ENCODE measurements around the gene TGFBR3.

DNA sequence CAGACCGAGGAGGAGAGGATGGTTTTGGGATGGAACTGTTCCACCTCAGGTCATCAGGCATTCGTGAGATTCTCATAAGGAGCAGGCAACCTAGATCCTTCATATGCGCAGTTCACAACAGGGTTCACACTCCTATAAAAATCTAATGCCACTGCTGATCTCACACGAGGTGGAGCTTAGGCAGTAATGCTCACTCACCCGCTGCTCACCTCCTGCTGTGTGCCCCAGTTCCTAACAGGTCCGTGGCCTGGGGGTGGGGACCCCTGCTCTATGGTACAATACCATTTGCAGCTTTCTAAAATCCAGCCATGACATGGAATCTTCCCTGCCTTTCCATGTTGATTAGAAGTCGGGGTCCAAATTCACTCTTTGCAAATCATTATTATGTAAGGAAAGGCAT is 72.1 kb downstream of the TGFBR3 start:
- no peak for TF ChIP-seq TAF1 (IDR thresholded peaks at IDR 0.05; ENCODE audit: borderline replicate concordance, insufficient read depth, low read length)
- TF ChIP-seq, protein P1, sequence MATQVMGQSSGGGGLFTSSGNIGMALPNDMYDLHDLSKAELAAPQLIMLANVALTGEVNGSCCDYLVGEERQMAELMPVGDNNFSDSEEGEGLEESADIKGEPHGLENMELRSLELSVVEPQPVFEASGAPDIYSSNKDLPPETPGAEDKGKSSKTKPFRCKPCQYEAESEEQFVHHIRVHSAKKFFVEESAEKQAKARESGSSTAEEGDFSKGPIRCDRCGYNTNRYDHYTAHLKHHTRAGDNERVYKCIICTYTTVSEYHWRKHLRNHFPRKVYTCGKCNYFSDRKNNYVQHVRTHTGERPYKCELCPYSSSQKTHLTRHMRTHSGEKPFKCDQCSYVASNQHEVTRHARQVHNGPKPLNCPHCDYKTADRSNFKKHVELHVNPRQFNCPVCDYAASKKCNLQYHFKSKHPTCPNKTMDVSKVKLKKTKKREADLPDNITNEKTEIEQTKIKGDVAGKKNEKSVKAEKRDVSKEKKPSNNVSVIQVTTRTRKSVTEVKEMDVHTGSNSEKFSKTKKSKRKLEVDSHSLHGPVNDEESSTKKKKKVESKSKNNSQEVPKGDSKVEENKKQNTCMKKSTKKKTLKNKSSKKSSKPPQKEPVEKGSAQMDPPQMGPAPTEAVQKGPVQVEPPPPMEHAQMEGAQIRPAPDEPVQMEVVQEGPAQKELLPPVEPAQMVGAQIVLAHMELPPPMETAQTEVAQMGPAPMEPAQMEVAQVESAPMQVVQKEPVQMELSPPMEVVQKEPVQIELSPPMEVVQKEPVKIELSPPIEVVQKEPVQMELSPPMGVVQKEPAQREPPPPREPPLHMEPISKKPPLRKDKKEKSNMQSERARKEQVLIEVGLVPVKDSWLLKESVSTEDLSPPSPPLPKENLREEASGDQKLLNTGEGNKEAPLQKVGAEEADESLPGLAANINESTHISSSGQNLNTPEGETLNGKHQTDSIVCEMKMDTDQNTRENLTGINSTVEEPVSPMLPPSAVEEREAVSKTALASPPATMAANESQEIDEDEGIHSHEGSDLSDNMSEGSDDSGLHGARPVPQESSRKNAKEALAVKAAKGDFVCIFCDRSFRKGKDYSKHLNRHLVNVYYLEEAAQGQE (IDR thresholded peaks at IDR 0.05; ENCODE audit: insufficient read depth in 1 of 2, low read depth in 2 of 2, low read length in 2 of 2) = no peak
- TF ChIP-seq POLR2AphosphoS5 (IDR thresholded peaks at IDR 0.05; ENCODE audit: low read depth, low read length) = no peak
- TF ChIP-seq SIN3A (IDR thresholded peaks at IDR 0.05; ENCODE audit: borderline replicate concordance, insufficient read depth, low read length) = no peak
